HG02763 (cell line): Measurements from ENCODE around the gene AXIN1.
A peak's percentile ranks its signal among the peaks of the same experiment; 100 is the strongest.
"Not testable (repeated sequence)": the region's sequence is repeated elsewhere in the genome, so short reads cannot be mapped to it uniquely, and the experiment has no call there.

Experiments
- ATAC-seq: cut with Tn5 transposase; IDR thresholded peaks from one replicate; pipeline ENCODE4 v1.9.1; 2021; ENCODE audit warnings: mild to moderate bottlenecking, moderate library complexity; ENCODE audit not compliant: unreplicated experiment

The AXIN1 gene

DNA sequence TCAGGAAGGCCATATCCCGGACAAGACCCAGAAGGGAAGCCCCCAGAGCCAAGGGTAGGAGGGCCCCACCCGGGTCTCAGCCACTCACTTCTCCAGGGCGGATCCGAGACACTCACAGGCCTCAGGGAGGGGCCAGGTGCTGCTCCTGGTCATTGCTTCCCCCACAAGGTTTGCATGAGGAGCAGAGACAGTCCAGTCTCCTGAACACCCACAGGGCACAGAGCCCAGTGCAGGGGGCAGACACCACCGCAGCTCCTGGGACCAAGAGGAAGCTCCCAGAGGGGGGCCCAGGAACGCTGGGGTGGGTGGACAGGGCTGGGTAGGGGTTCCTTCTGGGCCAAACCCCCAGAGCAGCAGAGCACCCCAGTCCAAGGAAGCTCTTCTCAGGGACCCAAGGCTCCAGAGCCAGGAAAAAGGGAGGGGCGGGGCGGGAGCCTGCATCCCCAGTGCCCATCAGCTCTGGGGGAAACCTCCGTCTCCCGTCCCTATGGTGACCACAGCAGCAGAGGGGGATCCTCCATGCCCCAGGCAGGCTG is 18.5 kb upstream of the AXIN1 start:
- ATAC-seq: no peak

DNA sequence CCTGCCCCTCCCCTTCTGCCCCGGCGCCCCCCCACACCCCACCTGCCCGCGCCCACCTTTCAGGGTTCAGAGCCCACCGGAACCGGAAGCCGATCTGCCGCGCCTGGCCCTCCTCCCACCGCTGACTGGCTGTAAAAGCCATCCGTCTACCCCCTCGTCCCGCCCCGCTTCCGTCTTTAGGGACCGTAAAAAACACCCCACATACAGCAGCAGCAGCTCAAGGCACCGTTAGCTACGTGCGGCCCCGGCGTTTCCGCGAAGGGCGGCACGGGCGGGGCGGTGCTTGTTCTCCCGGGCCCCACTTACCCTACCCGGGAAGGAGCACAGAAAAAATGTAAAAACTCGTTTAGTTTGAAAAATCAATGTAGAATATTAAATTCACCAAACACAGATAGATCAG is 17.9 kb upstream of the AXIN1 start, which contains the start of gene MRPL28:
Gene MRPL28, minus strand, starts transcription at position 96 of the 400 bp plus-strand sequence. CDS start 320 bp downstream, outside the sequence.
- ATAC-seq: peak; percentile 76

GRCh38 chr16:369866-370436 is 17.4 kb upstream of the AXIN1 start:
- ATAC-seq: no peak

GRCh38 chr16:369275-369865 is 16.8 kb upstream of the AXIN1 start:
- ATAC-seq: no peak

- ATAC-seq: no peak
These were observed 16.1 kb upstream of the AXIN1 start for GRCh38 chr16:368388-369158.

DNA sequence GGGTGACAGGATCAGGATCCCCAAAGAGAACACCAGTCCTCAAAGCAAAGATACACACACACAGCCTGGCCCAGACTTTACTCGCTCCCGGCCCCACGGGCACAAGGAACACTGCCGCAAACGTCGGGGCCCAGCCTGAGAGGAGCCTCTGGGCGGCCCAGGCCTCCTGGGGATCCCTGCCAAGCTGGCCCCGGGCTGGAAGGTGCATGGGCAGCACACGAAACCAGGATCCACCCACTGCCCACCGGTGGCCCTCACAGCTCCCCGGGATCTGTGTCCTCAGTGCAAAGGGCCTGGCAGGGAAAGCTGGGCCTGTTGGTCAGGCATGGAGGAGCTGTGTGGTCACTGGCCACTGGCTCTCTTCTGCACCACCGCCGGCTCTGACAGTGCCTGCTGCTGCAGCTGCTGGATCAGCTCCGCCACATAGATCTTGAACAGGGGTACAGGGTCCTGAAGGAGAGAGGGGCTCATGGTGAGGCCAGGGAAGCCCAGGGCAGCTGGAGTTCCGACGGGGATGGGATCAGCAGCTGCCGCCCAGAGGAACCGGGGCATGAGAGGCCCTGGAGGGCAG is 14.9 kb upstream of the AXIN1 start:
- no peak for ATAC-seq

DNA sequence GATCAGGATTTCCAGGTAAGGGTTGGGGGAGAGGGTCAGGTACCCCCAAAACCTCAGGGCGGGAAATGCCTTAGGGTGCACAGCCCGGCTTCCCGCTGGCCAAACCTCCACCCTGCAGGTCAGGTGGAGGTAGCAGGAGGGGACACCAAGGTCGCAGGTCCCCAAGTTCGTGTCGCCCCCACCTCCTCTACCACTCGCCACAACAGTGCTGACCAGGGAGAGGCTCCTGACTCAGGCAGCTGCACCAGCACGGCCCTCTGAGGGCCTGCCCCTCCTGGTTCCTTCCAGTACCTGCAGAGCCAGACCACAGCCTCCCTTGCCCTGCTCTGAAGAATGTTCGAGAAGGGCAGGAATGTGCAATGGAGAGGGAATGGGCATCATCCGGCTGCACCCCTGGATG is 14.0 kb upstream of the AXIN1 start:
- no peak for ATAC-seq

- ATAC-seq: no peak
These were observed 12.3 kb upstream of the AXIN1 start for GRCh38 chr16:364595-365491.

GRCh38 chr16:363766-364490 is 11.4 kb upstream of the AXIN1 start:
- ATAC-seq: no peak

GRCh38 chr16:363110-363765 is 10.7 kb upstream of the AXIN1 start:
- ATAC-seq: no peak

DNA sequence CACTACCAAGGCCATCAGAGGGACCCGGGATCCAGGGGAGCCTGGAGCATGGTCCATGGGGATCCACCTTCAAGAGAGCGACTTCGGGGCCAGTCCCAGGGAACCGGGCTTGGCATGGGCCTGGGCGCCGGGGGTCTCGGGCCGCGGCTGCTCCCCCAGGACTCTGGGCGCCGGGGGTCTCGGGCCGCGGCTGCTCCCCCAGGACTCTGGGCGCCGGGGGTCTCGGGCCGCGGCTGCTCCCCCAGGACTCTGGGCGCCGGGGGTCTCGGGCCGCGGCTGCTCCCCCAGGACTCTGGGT is 10.1 kb upstream of the AXIN1 start:
- not testable (repeated sequence) for ATAC-seq

DNA sequence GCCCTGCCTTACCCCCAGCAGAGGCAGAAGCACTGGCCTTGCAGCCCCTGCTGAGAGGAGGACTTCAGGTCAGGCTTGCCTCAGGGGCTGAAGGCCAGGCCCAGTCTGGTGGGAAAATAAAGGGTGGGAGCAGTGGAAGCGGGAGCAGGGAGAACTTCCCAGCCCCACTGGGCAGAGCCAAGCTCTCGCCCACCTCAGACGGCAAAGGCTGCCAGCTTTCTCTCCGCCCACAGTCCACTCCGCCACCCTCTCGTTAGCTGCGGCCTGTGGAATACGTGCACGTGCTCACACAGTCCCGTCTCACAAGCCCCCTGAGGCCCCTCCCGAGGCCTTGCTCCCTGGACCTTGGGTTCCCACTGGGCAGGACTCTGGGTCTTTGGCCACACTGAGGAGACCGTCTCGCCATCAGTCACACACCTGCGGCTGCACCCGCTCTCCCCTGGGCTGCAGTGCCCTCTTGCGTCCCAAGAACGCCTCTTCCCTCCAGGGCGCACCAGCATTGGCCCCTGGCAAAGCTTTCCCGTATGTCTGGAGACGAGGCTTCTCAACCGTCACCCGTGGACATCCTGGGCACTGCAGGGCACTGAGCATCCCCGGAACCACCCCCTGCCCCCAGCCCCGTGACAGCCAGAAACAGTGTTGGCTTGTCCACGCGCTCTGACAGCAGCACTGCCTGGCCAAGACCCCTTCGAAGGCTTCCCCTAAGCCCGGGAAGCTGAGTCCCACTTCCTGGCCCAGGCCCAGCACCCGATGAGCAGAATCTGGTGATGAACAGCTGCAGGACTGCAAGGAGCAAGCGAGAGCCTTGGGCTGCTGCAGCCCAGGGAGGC is 9.6 kb upstream of the AXIN1 start:
- ATAC-seq: no peak

DNA sequence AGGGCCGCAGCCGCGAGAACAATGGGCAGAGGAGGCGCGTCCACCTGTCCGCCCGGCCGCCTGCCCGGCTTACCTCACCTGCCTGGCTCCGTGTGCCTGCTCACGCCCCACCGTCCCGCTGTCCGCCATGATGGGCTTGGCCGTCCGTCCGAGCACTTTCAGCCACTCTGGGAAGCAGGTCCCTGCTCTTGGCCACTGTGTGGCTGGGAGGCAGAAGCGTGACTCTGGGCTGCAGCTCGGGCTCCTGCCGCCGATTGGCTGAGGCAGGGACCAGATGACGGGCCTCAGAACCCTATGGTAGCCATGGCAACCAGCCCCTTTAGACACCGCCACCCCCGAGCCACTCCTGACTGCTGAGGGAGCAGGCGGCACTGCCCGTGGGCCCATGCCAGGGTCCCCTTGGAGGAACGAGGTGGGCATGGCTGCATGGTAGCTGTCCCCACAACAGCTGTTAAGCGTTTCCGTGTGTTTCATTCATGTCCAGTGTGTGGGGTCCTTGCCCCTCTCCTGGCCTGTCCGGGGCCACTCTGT is 8.9 kb upstream of the AXIN1 start:
- ATAC-seq: no peak

DNA sequence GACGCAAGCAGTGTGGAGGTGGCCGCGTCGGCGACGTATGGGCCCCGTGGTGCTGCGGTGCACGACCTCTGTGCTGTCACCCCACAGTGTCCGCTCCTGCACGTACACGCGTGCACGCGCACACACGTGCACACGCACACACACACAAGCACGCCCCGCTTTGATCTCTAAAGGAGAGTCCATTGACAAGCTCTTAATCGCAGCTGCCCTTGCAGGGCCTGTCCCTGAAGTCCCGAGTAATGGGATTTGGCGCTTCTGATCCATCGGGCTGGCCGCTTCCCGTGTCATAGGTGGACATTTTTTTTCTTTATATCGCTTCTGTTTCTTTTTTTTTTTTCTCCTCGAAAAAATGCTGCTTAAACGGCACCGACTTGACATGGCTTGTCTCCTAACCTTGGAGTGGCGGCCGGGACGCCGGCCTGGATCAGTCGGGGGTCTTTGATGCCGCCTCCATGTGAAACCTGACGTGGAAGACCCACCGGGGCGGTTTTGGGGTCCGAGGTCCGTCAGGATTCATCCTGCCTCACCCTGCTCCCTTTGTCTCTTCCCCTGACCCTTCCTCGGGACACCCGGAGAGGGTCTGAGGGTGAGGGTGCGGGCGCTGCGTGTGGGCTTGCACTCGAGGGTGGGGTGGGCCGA is 8.3 kb upstream of the AXIN1 start:
- no peak for ATAC-seq

DNA sequence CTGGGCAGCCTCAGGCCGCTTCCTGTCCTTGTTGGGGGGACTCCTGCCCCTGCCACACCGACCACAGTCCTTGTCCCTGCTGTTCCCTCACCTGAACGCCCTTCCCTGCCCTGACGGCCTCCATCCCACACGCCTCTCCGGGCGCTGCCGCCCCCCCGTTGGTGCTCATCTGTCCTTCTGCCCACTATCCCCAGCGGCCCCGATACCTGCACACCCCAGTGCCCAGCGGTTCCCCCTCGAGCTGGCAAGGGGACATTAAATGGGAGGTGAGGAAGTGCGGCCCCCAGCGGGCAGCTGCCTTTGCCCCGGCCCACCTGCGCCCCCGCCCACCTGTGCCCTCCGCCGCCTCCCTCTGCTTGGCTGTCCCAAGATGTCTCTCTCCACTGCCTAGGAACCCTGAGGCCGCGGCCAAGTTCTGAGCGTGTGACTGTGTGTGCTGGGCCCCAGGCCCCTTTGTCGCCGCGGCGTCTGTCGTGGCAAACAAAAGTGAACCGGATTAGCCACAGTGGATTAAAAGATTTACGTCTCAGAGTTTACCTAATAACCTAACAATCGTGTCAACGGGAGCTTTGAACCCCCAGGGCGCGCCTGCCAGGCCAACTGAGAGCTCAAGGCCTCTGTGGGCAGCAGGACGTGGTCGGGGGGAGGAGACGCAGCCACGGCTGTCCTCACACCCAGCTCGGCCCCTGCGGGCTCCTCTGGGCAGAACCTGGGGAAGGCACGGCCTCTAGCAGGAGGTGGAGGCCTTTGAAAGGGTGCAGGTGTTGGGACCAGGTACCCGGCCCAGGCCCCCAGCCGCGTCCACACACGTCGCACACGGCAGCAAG is 7.6 kb upstream of the AXIN1 start:
- ATAC-seq: no peak

GRCh38 chr16:359067-359763 is 6.7 kb upstream of the AXIN1 start:
- no peak for ATAC-seq

DNA sequence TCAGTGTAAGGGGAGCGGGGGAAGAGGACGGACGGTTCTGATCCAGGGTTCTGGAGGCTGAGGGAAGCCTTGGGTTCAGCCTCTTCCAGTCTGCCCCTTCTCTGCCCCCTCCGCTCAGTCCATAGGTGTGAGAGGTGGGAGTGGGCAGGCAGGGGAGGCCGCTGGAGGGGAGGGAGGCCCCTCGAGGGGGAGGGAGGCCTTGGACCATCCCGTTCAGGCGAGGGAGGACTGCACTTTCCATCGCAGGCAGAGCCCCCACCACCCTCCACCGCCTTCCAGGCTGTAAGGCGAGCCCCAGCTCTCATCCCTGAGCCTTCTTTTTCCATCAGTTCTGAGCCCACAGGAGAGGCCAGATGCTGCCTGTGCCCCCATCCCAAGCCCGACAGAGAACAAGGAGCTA is 4.2 kb upstream of the AXIN1 start:
- ATAC-seq: no peak
